IMR-90 (cell line): ENCODE results near the gene MOXD1. TPM values are rescaled to one million over a fixed set of nuclear protein-coding genes. Genes with fewer than 3 reads are reported as not detected.

Experiments
- ATAC-seq: fragments of 200-7000 bp; cut with Tn5 transposase; 2 replicates; pipeline ENCODE4 v1.9.1; 2020; ENCODE audit warnings: low read depth, mild to moderate bottlenecking, moderate library complexity
- BruUV-seq: library from RNA; stranded (reverse); fragments of 400-500 nt; replicated peaks from 2 replicates; lab custom pipeline; 2021; lab: Mats Ljungman, UMichigan
- CTCF ChIA-PET: fragments of 300-600 bp; formaldehyde crosslinking; extraction: SDS; loops from one replicate; lab custom pipeline; 2021; ENCODE audit warnings: antibody characterized with exemption; lab: Yijun Ruan, JAX
- POLR2A ChIA-PET: fragments of 300-600 bp; sonication (Branson Sonifier 250); formaldehyde crosslinking; loops from one replicate; lab custom pipeline; 2022; ENCODE audit warnings: antibody characterized with exemption; ENCODE audit not compliant: unreplicated experiment; lab: Charles Lee
- DNase-seq: peaks from one replicate; pipeline ENCODE4 v3.0.0; 2013
- H2AFZ ChIP-seq: replicated peaks from 2 replicates; pipeline ENCODE3; 2013; ENCODE audit warnings: low read length, mild to moderate bottlenecking; ENCODE audit not compliant: poor library complexity
- H2AK5ac ChIP-seq: 2 replicates; pipeline ENCODE4 v1.6.1; 2013; ENCODE audit warnings: low read depth, low read length, inconsistent platforms
- H2AK9ac ChIP-seq: replicated peaks from 2 replicates; pipeline ENCODE3; 2013; ENCODE audit warnings: mild to moderate bottlenecking, low read depth, low read length, moderate library complexity; ENCODE audit not compliant: poor library complexity
- H2BK120ac ChIP-seq: 2 replicates; pipeline ENCODE4 v1.6.1; 2013; ENCODE audit warnings: low read depth, low read length, inconsistent platforms
- H2BK15ac ChIP-seq: 3 replicates; pipeline ENCODE4 v1.6.1; 2013; ENCODE audit warnings: low read depth, low read length, inconsistent platforms
- H2BK20ac ChIP-seq: 2 replicates; pipeline ENCODE4 v1.6.1; 2013; ENCODE audit warnings: low read depth, mild to moderate bottlenecking, inconsistent platforms, low read length, moderate library complexity
- H2BK5ac ChIP-seq: 2 replicates; pipeline ENCODE4 v1.6.1; 2013; ENCODE audit warnings: mild to moderate bottlenecking, low read depth, low read length, inconsistent platforms; ENCODE audit not compliant: poor library complexity, severe bottlenecking
- H3K14ac ChIP-seq: replicated peaks from 2 replicates; pipeline ENCODE4 v1.6.1; 2013; ENCODE audit warnings: low read depth, low read length, inconsistent platforms
- H3K18ac ChIP-seq: 2 replicates; pipeline ENCODE4 v1.6.1; 2013; ENCODE audit warnings: low read depth, low read length, control low read depth
- H3K23ac ChIP-seq: 2 replicates; pipeline ENCODE4 v1.6.1; 2013; ENCODE audit warnings: low read depth, low read length, inconsistent platforms
- H3K27ac ChIP-seq: 2 replicates; pipeline ENCODE4 v1.5.1; 2013; ENCODE audit warnings: mild to moderate bottlenecking, control low read depth, low read length; ENCODE audit not compliant: insufficient read depth
- H3K27me3 ChIP-seq: 2 replicates; pipeline ENCODE4 v1.6.1; 2013; ENCODE audit warnings: low read length; ENCODE audit not compliant: control insufficient read depth, insufficient read depth
- H3K36me3 ChIP-seq: 2 replicates; pipeline ENCODE4 v1.6.1; 2013; ENCODE audit warnings: low read length, mixed read lengths; ENCODE audit not compliant: control insufficient read depth, insufficient read depth
- H3K4ac ChIP-seq: 2 replicates; pipeline ENCODE4 v1.6.1; 2013; ENCODE audit warnings: low read depth, low read length, inconsistent platforms
- H3K4me1 ChIP-seq: 2 replicates; pipeline ENCODE4 v1.6.1; 2013; ENCODE audit warnings: low read length, mixed read lengths; ENCODE audit not compliant: control insufficient read depth, insufficient read depth
- H3K4me2 ChIP-seq: 2 replicates; pipeline ENCODE4 v1.6.1; 2013; ENCODE audit warnings: low read depth, mild to moderate bottlenecking, control low read depth, low read length, moderate library complexity
- H3K4me3 ChIP-seq: 2 replicates; pipeline ENCODE4 v1.5.1; 2013; ENCODE audit warnings: low read depth, mild to moderate bottlenecking, control low read depth, low read length, moderate library complexity; ENCODE audit not compliant: insufficient read depth
- H3K56ac ChIP-seq: 2 replicates; pipeline ENCODE4 v1.6.1; 2013; ENCODE audit warnings: low read length, inconsistent platforms; ENCODE audit not compliant: insufficient read depth; ENCODE audit errors: extremely low read depth
- H3K79me1 ChIP-seq, 2 experiments: 2 replicates each; pipeline ENCODE4 v1.6.1; 2013; ENCODE audit warnings: low read length in 2 of 2, inconsistent platforms in 1 of 2, low read depth in 1 of 2
- H3K9ac ChIP-seq: 2 replicates; pipeline ENCODE4 v1.6.1; 2013; ENCODE audit warnings: low read depth, low read length, control low read depth
- H3K9me1 ChIP-seq: 2 replicates; pipeline ENCODE4 v1.6.1; 2013; ENCODE audit warnings: low read length, inconsistent platforms; ENCODE audit not compliant: insufficient read depth
- H3K9me3 ChIP-seq: 2 replicates; pipeline ENCODE4 v1.6.1; 2013; ENCODE audit warnings: low read length; ENCODE audit not compliant: control insufficient read depth, insufficient read depth
- H4K20me1 ChIP-seq: 2 replicates; pipeline ENCODE4 v1.6.1; 2013; ENCODE audit warnings: low read length, inconsistent platforms; ENCODE audit not compliant: insufficient read depth
- H4K5ac ChIP-seq: 2 replicates; pipeline ENCODE4 v1.6.1; 2013; ENCODE audit warnings: mild to moderate bottlenecking, low read depth, low read length, control low read depth
- H4K8ac ChIP-seq, 2 experiments: 2 replicates each; pipeline ENCODE4 v1.6.1; 2013; ENCODE audit warnings: low read depth in 2 of 2, low read length in 2 of 2, control low read depth in 1 of 2, inconsistent platforms in 1 of 2
- H4K91ac ChIP-seq: 2 replicates; pipeline ENCODE4 v1.6.1; 2013; ENCODE audit warnings: low read depth, low read length, inconsistent platforms; ENCODE audit not compliant: insufficient read depth
- BHLHE40 ChIP-seq: fragments of 150-350 bp; IDR thresholded peaks from 2 replicates; pipeline ENCODE4 v1.6.1; 2016; ENCODE audit warnings: mild to moderate bottlenecking, low read depth, low read length
- CEBPB ChIP-seq: IDR thresholded peaks from 2 replicates; pipeline ENCODE4 v1.6.1; 2012; ENCODE audit warnings: low read depth, low read length, improper control_type of control experiment
- CHD1 ChIP-seq: IDR thresholded peaks from 2 replicates; pipeline ENCODE4 v1.6.1; 2012; ENCODE audit warnings: low read depth, low read length, improper control_type of control experiment
- MAFK ChIP-seq: IDR thresholded peaks from 2 replicates; pipeline ENCODE4 v1.6.1; 2012; ENCODE audit warnings: low read depth, low read length, improper control_type of control experiment
- MAZ ChIP-seq: IDR thresholded peaks from 2 replicates; pipeline ENCODE4 v1.6.1; 2012; ENCODE audit warnings: low read depth, mild to moderate bottlenecking, low read length, improper control_type of control experiment, moderate library complexity, borderline replicate concordance
- MXI1 ChIP-seq: IDR thresholded peaks from 2 replicates; pipeline ENCODE4 v1.6.1; 2012; ENCODE audit warnings: low read depth, mild to moderate bottlenecking, low read length, moderate library complexity, borderline replicate concordance
- NFE2L2 ChIP-seq: fragments of 150-350 bp; IDR thresholded peaks from 2 replicates; pipeline ENCODE4 v1.6.1; 2016; ENCODE audit warnings: low read depth, mild to moderate bottlenecking, low read length
- POLR2A ChIP-seq: IDR thresholded peaks from 2 replicates; pipeline ENCODE4 v1.6.1; 2012; ENCODE audit warnings: mild to moderate bottlenecking, low read depth, low read length
- RAD21 ChIP-seq: IDR thresholded peaks from 2 replicates; pipeline ENCODE4 v1.6.1; 2012; ENCODE audit warnings: low read length, improper control_type of control experiment
- RCOR1 ChIP-seq: IDR thresholded peaks from 2 replicates; pipeline ENCODE4 v1.6.1; 2012; ENCODE audit warnings: mild to moderate bottlenecking, low read length, improper control_type of control experiment; ENCODE audit not compliant: insufficient replicate concordance
- RFX5 ChIP-seq: IDR thresholded peaks from 2 replicates; pipeline ENCODE4 v1.8.0; 2012; ENCODE audit warnings: low read depth, mild to moderate bottlenecking, low read length, moderate library complexity
- SMC3 ChIP-seq: fragments of 150-350 bp; IDR thresholded peaks from 2 replicates; pipeline ENCODE4 v1.6.1; 2016; ENCODE audit warnings: low read depth, mild to moderate bottlenecking, antibody characterized with exemption, low read length, moderate library complexity
- WGBS, 2 experiments: methylation state at CpG; one replicate each; pipeline versions ENCODE4 v1.1.5 to v1.1.7; 2013; ENCODE audit warnings: missing lambda C conversion rate in 2 of 2; ENCODE audit not compliant: insufficient read length in 1 of 2; ENCODE audit errors: extremely low coverage in 2 of 2; 5-methylcytosine and 5-hydroxymethylcytosine counted together
- dilution Hi-C: fragments of 300-500 bp; cut with HindIII; formaldehyde crosslinking; loops from one replicate; pipeline ENCODE4 v1.14.3; 2018; ENCODE audit warnings: low sequenced_read_pairs; ENCODE audit not compliant: unreplicated experiment
- in situ Hi-C: fragments of 300-500 bp; cut with MboI; formaldehyde crosslinking; loops from 3 replicates; pipeline ENCODE4 v1.14.3; 2019; ENCODE audit warnings: low sequenced_read_pairs, inconsistent platforms, mixed read lengths
- intact Hi-C: fragments of 100-400 bp; cut with micrococcal nuclease; formaldehyde crosslinking; loops from 2 replicates; pipeline ENCODE4 v1.10.0; 2022
- polyA plus RNA-seq, 3 experiments: library from polyadenylated mRNA; depleted of rRNA; stranded (reverse); fragments of >200 nt; gene quantifications; 2 replicates each; pipeline ENCODE4 v1.2.3, GENCODE V29; 2012; ENCODE audit warnings: low replicate concordance in 1 of 3
- total RNA-seq: library from RNA; depleted of rRNA; stranded (reverse); fragments of >200 nt; gene quantifications from 2 replicates; pipeline ENCODE4 v1.2.3, GENCODE V29; 2012
- TF ChIP-seq, protein P1 (sequence below): fragments of 150-350 bp; IDR thresholded peaks from 2 replicates; pipeline ENCODE4 v1.6.1; 2017; ENCODE audit warnings: mild to moderate bottlenecking, antibody characterized with exemption, low read length, low read depth
- TF ChIP-seq, protein P2 (sequence below): conservative IDR thresholded peaks from 2 replicates; pipeline ENCODE4 v1.5.1; 2012; ENCODE audit warnings: mild to moderate bottlenecking, low read depth, low read length, improper control_type of control experiment
- TF ChIP-seq, protein P3 (sequence below): fragments of 150-350 bp; IDR thresholded peaks from 2 replicates; pipeline ENCODE4 v1.6.1; 2016; ENCODE audit warnings: low read depth, mild to moderate bottlenecking, low read length, moderate library complexity, borderline replicate concordance

The MOXD1 gene
- total and polyA plus RNA-seq, 2 of the 4 experiments (the other 2 are of a cell fraction): 10.0 to 19.4 TPM

DNA sequence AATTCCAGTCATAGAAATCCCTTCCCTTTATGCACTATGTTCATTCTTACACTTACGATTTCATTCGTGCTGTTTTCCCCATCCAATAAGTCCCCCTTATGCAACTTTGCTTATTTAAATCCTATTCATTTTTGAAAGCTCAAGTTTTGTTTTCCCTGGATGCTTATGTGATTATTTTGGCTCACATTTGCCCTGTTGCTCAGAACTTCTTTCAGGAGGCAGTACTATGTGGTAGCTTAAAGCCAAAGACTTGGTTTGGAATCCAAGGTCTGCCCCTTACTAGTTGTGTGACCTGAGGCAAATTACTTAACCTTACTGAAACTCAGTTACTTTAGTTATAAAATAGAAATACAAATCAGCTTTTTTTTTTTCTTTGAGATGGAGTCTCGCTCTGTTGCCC, 59.6 kb downstream of the MOXD1 start:
- Histone ChIP-seq H3K9ac (no peak overlapping the region), H3K4me2 (no peak overlapping the region), H2AK5ac (no peak overlapping the region), H2AFZ (no peak overlapping the region), H3K79me1 (no peaks in the 10 kb centered on the region), H3K27me3 (no peaks in the 10 kb centered on the region), H2BK5ac (no peak overlapping the region), H3K23ac (no peak overlapping the region), H4K91ac (no peak overlapping the region), H3K56ac (no peak overlapping the region), H2BK20ac (no peak overlapping the region), H3K14ac (no peak overlapping the region), H3K4me1 (no peaks in the 10 kb centered on the region), H3K18ac (no peak overlapping the region), H4K20me1 (no peaks in the 10 kb centered on the region), H3K4ac (no peak overlapping the region), H2BK15ac (no peak overlapping the region), H3K9me1 (no peaks in the 10 kb centered on the region), H3K9me3 (peaks cover 5% of the 10 kb centered on the region), H4K5ac (no peak overlapping the region), H2BK120ac (no peak overlapping the region), H3K27ac (no peak overlapping the region), H3K36me3 (no peaks in the 10 kb centered on the region), H4K8ac (no peak overlapping the region), H3K4me3 (no peak overlapping the region), H2AK9ac (no peak overlapping the region)
- CTCF ChIA-PET: interaction anchor here (0.7 kb wide), 1 partner anchor 729 kb away, joined by 4 read pairs; no protein-coding TSS in a partner anchor
- in situ Hi-C loops (no loop called here), dilution Hi-C loops (no loop called here), intact Hi-C loops (no loop called here)
- POLR2A ChIA-PET: no interaction called here
- ATAC-seq: no peak
- BruUV-seq: no TSS peak
- WGBS, 2 experiments: no CpG with 5 or more reads among the region's 3 CpGs
- no peak for DNase-seq
- TF ChIP-seq RAD21: no peak
- no peak for TF ChIP-seq CHD1
- TF ChIP-seq RFX5: no peak
- no peak for TF ChIP-seq MAZ
- no peak for TF ChIP-seq MXI1
- TF ChIP-seq RCOR1: no peak
- TF ChIP-seq, protein P1, sequence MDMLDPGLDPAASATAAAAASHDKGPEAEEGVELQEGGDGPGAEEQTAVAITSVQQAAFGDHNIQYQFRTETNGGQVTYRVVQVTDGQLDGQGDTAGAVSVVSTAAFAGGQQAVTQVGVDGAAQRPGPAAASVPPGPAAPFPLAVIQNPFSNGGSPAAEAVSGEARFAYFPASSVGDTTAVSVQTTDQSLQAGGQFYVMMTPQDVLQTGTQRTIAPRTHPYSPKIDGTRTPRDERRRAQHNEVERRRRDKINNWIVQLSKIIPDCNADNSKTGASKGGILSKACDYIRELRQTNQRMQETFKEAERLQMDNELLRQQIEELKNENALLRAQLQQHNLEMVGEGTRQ: no peak
- TF ChIP-seq NFE2L2: no peak
- no peak for TF ChIP-seq MAFK
- TF ChIP-seq BHLHE40: no peak
- no peak for TF ChIP-seq SMC3
- no peak for TF ChIP-seq POLR2A
- TF ChIP-seq, protein P2, sequence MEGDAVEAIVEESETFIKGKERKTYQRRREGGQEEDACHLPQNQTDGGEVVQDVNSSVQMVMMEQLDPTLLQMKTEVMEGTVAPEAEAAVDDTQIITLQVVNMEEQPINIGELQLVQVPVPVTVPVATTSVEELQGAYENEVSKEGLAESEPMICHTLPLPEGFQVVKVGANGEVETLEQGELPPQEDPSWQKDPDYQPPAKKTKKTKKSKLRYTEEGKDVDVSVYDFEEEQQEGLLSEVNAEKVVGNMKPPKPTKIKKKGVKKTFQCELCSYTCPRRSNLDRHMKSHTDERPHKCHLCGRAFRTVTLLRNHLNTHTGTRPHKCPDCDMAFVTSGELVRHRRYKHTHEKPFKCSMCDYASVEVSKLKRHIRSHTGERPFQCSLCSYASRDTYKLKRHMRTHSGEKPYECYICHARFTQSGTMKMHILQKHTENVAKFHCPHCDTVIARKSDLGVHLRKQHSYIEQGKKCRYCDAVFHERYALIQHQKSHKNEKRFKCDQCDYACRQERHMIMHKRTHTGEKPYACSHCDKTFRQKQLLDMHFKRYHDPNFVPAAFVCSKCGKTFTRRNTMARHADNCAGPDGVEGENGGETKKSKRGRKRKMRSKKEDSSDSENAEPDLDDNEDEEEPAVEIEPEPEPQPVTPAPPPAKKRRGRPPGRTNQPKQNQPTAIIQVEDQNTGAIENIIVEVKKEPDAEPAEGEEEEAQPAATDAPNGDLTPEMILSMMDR: no peak
- TF ChIP-seq, protein P3, sequence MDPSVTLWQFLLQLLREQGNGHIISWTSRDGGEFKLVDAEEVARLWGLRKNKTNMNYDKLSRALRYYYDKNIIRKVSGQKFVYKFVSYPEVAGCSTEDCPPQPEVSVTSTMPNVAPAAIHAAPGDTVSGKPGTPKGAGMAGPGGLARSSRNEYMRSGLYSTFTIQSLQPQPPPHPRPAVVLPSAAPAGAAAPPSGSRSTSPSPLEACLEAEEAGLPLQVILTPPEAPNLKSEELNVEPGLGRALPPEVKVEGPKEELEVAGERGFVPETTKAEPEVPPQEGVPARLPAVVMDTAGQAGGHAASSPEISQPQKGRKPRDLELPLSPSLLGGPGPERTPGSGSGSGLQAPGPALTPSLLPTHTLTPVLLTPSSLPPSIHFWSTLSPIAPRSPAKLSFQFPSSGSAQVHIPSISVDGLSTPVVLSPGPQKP: no peak
- TF ChIP-seq CEBPB: no peak
